GM12878 (cell line): ENCODE measurements around the gene ROBO1. TPM values are rescaled to one million over a fixed set of nuclear protein-coding genes. Genes with fewer than 3 reads are reported as not detected.

Source experiments
- ATAC-seq: fragments of 200-7000 bp; cut with Tn5 transposase; 3 replicates; pipeline ENCODE4 v1.9.1; 2020; ENCODE audit warnings: mild to moderate bottlenecking, moderate library complexity
- BruUV-seq: library from RNA; stranded (reverse); fragments of 400-500 nt; replicated peaks from 2 replicates; lab custom pipeline; 2021; lab: Mats Ljungman, UMichigan
- CTCF ChIA-PET: fragments of 300-600 bp; sonication (Branson Sonifier 250); formaldehyde crosslinking; extraction: SDS; loops from one replicate; lab custom pipeline; 2021; ENCODE audit warnings: inconsistent platforms; lab: Yijun Ruan, JAX
- POLR2A ChIA-PET: fragments of 350-600 bp; formaldehyde crosslinking; extraction: SDS; loops from one replicate; lab custom pipeline; 2021; ENCODE audit warnings: inconsistent platforms; lab: Charles Lee
- RAD21 ChIA-PET: fragments of 300-600 bp; sonication (Branson Sonifier 250); formaldehyde crosslinking; loops from one replicate; lab custom pipeline; 2023; ENCODE audit warnings: antibody characterized with exemption; ENCODE audit not compliant: unreplicated experiment; lab: Charles Lee
- SMC1A ChIA-PET: fragments of 300-600 bp; sonication (Branson Sonifier 250); formaldehyde crosslinking; loops from one replicate; lab custom pipeline; 2023; ENCODE audit not compliant: unreplicated experiment, uncharacterized antibody; lab: Charles Lee
- DNase-seq: peaks from one replicate; pipeline ENCODE4 v3.0.0-alpha.2; 2011; ENCODE audit warnings: low read depth, low spot score
- FAIRE-seq: peaks from 3 replicates; lab custom pipeline; 2011; peaks lifted over from hg19 to GRCh38; lab: Jason Lieb, UNC
- H2AFZ ChIP-seq: 2 replicates; pipeline ENCODE4 v1.6.0; 2011; ENCODE audit warnings: low read depth, low read length, control low read depth; ENCODE audit not compliant: control insufficient read depth
- H3K27ac ChIP-seq: 2 replicates; pipeline ENCODE4 v1.5.1; 2011; ENCODE audit warnings: control low read depth; ENCODE audit not compliant: control insufficient read depth, insufficient read depth
- H3K27me3 ChIP-seq, 2 experiments: replicated peaks in 1 of 2; 2 replicates each; pipeline versions ENCODE4 v1.6.0 to v1.6.1; 2011; ENCODE audit warnings: low read length in 1 of 2; ENCODE audit not compliant: control insufficient read depth in 2 of 2, insufficient read depth in 2 of 2
- H3K36me3 ChIP-seq, 2 experiments: 2 replicates each; pipeline ENCODE4 v1.5.1; 2011; ENCODE audit warnings: low read length in 1 of 2; ENCODE audit not compliant: control insufficient read depth in 2 of 2, insufficient read depth in 2 of 2
- H3K4me1 ChIP-seq: 2 replicates; pipeline ENCODE4 v1.6.1; 2011; ENCODE audit warnings: mild to moderate bottlenecking, low read length, moderate library complexity, mixed read lengths; ENCODE audit not compliant: control insufficient read depth, insufficient read depth
- H3K4me2 ChIP-seq: 2 replicates; pipeline ENCODE4 v1.6.0; 2011; ENCODE audit warnings: control low read depth; ENCODE audit not compliant: control insufficient read depth, insufficient read depth
- H3K4me3 ChIP-seq: fragments of 200-600 bp; sonication (generic); 2 replicates; pipeline ENCODE4 v1.5.1; 2016
- H3K79me2 ChIP-seq: 2 replicates; pipeline ENCODE4 v1.6.0; 2011; ENCODE audit warnings: low read length; ENCODE audit not compliant: control insufficient read depth, insufficient read depth
- H3K9ac ChIP-seq: 2 replicates; pipeline ENCODE4 v1.8.0; 2011; ENCODE audit warnings: low read length, control low read depth, mixed read lengths; ENCODE audit not compliant: control insufficient read depth, insufficient read depth
- H3K9me3 ChIP-seq: replicated peaks from 3 replicates; pipeline ENCODE4 v1.5.1; 2011; ENCODE audit warnings: mild to moderate bottlenecking, low read length; ENCODE audit not compliant: control insufficient read depth, insufficient read depth
- H4K20me1 ChIP-seq: 2 replicates; pipeline ENCODE4 v1.6.0; 2011; ENCODE audit not compliant: control insufficient read depth, insufficient read depth
- CHD1 ChIP-seq: IDR thresholded peaks from 2 replicates; pipeline ENCODE4 v1.6.1; 2012; ENCODE audit warnings: low read depth, low read length, improper control_type of control experiment
- JUND ChIP-seq: IDR thresholded peaks from 2 replicates; pipeline ENCODE4 v1.6.1; 2012; ENCODE audit warnings: low read depth, mild to moderate bottlenecking, low read length, improper control_type of control experiment, moderate library complexity
- LARP7 ChIP-seq: fragments of 450-650 bp; IDR thresholded peaks from 2 replicates; pipeline ENCODE4 v1.6.1; 2017; ENCODE audit warnings: mild to moderate bottlenecking
- NR2C2 ChIP-seq: IDR thresholded peaks from 2 replicates; pipeline ENCODE4 v1.6.1; 2011; ENCODE audit warnings: borderline replicate concordance, low read depth; ENCODE audit not compliant: control insufficient read depth, insufficient read length
- PAX8 ChIP-seq: fragments of 450-650 bp; IDR thresholded peaks from 2 replicates; pipeline ENCODE4 v1.6.1; 2017; ENCODE audit warnings: mild to moderate bottlenecking, moderate library complexity
- RAD51 ChIP-seq: fragments of 450-650 bp; IDR thresholded peaks from 2 replicates; pipeline ENCODE4 v1.6.1; 2016; ENCODE audit warnings: moderate library complexity, mild to moderate bottlenecking, inconsistent platforms
- RB1 ChIP-seq: fragments of 450-650 bp; formaldehyde crosslinking; IDR thresholded peaks from 2 replicates; pipeline ENCODE4 v1.6.1; 2017; ENCODE audit warnings: mild to moderate bottlenecking, borderline replicate concordance
- SP1 ChIP-seq: IDR thresholded peaks from one replicate; pipeline ENCODE4 v1.6.1; 2011; ENCODE audit warnings: low read depth, low read length
- SUPT20H ChIP-seq: IDR thresholded peaks from 2 replicates; pipeline ENCODE4 v1.6.1; 2011; ENCODE audit warnings: low read depth, mild to moderate bottlenecking, low read length, moderate library complexity, borderline replicate concordance; ENCODE audit not compliant: control insufficient read depth
- USF1 ChIP-seq: IDR thresholded peaks from 2 replicates; pipeline ENCODE4 v1.6.1; 2011; ENCODE audit warnings: borderline replicate concordance, low read depth, mild to moderate bottlenecking, moderate library complexity, mixed read lengths, low read length; ENCODE audit not compliant: insufficient read depth; ENCODE audit errors: extremely low read length
- ZNF592 ChIP-seq: fragments of 450-650 bp; IDR thresholded peaks from 2 replicates; pipeline ENCODE4 v1.6.1; 2017; ENCODE audit warnings: mild to moderate bottlenecking, moderate library complexity
- ZNF687 ChIP-seq: fragments of 450-650 bp; IDR thresholded peaks from 2 replicates; pipeline ENCODE4 v1.6.1; 2017; ENCODE audit warnings: mild to moderate bottlenecking, moderate library complexity
- WGBS: methylation state at CpG from one replicate; pipeline ENCODE4 v1.1.6; 2016; ENCODE audit warnings: low lambda C conversion rate; ENCODE audit not compliant: insufficient replicate concordance, insufficient coverage; ENCODE audit errors: missing lambda C conversion rate; 5-methylcytosine and 5-hydroxymethylcytosine counted together
- in situ Hi-C: fragments of 300-500 bp; cut with MboI; formaldehyde crosslinking; loops from 9 replicates; pipeline ENCODE4 v1.14.3; 2018; ENCODE audit warnings: mixed read lengths
- intact Hi-C: fragments of 100-400 bp; cut with micrococcal nuclease; formaldehyde crosslinking; loops from one replicate; pipeline ENCODE4 v1.14.2; 2022; ENCODE audit not compliant: unreplicated experiment
- polyA plus RNA-seq, 11 experiments: library from polyadenylated mRNA; depleted of rRNA in 4 of 11; unstranded in 6 of 11; stranded (reverse) in 5 of 11; fragments of >200 nt; fragmentation: Nextera tagmentation in 4 of 11; fragmentation: Illumina TruSeq in 1 of 11; extraction: Ambion mirVana in 4 of 11; extraction: Trizol in 1 of 11; gene quantifications; 1 replicate in 1 of 11; 2 replicates in 10 of 11; pipeline versions ENCODE4 v1.2.1 to v1.2.3, GENCODE V29; 2011 to 2016; ENCODE audit warnings: inconsistent platforms in 2 of 11, missing spikeins in 2 of 11, low read depth in 1 of 11
- total RNA-seq, 4 experiments: library from RNA; depleted of rRNA in 3 of 4; stranded (reverse); fragments of >200 nt in 3 of 4; fragmentation: Illumina TruSeq in 1 of 4; extraction: Trizol in 1 of 4; gene quantifications; 2 replicates each; pipeline versions ENCODE4 v1.2.1 to v1.2.3, GENCODE V29; 2013 to 2021
- TF ChIP-seq, protein P1 (sequence below): IDR thresholded peaks from 2 replicates; pipeline ENCODE4 v1.6.1; 2012; ENCODE audit warnings: low read depth, low read length, improper control_type of control experiment

Gene ROBO1
- total and polyA plus RNA-seq, 10 of the 15 experiments (the other 5 are each of a cell fraction or from before 2014, with no cell fraction given), result 0.29 to 46.5 (median 1.2) TPM

DNA sequence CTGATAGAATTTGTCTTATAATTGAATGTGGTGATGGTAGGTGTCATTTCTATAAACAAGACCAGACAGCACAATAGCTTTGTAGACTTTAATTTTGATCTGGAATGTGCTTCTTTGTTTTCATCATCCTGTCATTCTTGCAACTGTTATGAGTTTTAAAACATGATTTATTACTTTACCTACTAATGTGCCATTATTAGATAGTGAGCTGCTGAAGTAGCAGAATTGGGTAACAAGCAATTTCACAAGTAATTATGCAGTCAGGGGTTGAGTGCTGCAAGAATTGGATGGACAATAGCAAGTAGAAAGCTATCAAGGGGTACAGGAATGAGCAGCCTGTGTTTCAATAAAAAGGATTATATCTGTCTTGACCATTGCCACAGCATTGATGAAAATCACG, 975.6 kb downstream of the ROBO1 start:
- DNase-seq (no peak), ATAC-seq (no peak), FAIRE-seq (no peak)
- intact Hi-C loops (no loop called here), in situ Hi-C loops (no loop called here)
- ChIA-PET CTCF (interaction anchor here (0.8 to 2.5 kb wide), 5 partner anchors 9 to 186 kb away, joined by 3 to 7 read pairs (median 7); no protein-coding TSS in a partner anchor), SMC1A (interaction anchor here (0.7 to 4.8 kb wide), 12 partner anchors 11 to 129 kb away, joined by 3 to 28 read pairs (median 6); no protein-coding TSS in a partner anchor), POLR2A (interaction anchor here (0.9 kb wide), 1 partner anchor 35 kb away, joined by 3 read pairs; no protein-coding TSS in a partner anchor), RAD21 (interaction anchor here (1.1 to 2.4 kb wide), 6 partner anchors 9 to 240 kb away, joined by 3 to 7 read pairs (median 5); no protein-coding TSS in a partner anchor)
- Histone ChIP-seq H3K4me1 (no peaks in the 10 kb centered on the region), H4K20me1 (no peaks in the 10 kb centered on the region), H3K27ac (no peak overlapping the region), H2AFZ (no peak overlapping the region), H3K27me3 (no peaks in the 10 kb centered on the region), H3K36me3 (no peaks in the 10 kb centered on the region), H3K4me2 (no peak overlapping the region), H3K9me3 (no peaks in the 10 kb centered on the region; the same call in 2 of the 3 replicates), H3K9ac (no peak overlapping the region), H3K79me2 (no peaks in the 10 kb centered on the region), H3K4me3 (no peak overlapping the region)
- 35% methylated on average over 1 of the region's 1 CpG for WGBS
- no TSS peak for BruUV-seq
- TF ChIP-seq PAX8, result no peak
- TF ChIP-seq ZNF687, result no peak
- TF ChIP-seq RAD51, result no peak
- no peak for TF ChIP-seq JUND
- no peak for TF ChIP-seq RB1
- TF ChIP-seq CHD1, result no peak
- no peak for TF ChIP-seq NR2C2
- no peak for TF ChIP-seq LARP7
- no peak for TF ChIP-seq ZNF592
- no peak for TF ChIP-seq USF1
- TF ChIP-seq SP1, result no peak
- no peak for TF ChIP-seq SUPT20H
- TF ChIP-seq, protein P1, sequence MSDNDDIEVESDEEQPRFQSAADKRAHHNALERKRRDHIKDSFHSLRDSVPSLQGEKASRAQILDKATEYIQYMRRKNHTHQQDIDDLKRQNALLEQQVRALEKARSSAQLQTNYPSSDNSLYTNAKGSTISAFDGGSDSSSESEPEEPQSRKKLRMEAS, result no peak
